ENCODE results near the gene PAX9.

DNA sequence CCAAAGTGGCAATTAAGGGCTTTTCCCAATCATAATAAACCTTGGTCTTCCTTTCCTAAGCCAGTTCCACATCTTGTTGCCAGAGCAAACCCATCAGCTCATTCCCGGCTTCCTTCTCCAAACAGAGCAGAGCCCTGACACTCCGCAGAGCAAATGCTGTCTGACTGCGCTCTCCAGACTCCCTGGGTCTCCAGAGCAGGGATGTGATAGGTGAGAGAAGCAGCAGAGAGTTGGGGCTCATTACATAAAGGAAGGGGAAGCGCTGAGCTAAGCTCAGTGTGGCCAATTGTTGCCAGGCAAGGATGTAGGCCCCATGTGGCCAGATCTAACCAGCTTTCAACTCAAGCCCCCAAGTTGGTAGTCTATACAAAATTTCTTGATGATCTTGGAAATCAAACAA lies 36.2 kb upstream of the PAX9 start:
- no peak for TF ChIP-seq CTCF (IDR thresholded peaks at IDR 0.05)
- TF ChIP-seq EZH2 (IDR thresholded peaks at IDR 0.05; ENCODE audit: borderline replicate concordance, insufficient read depth, low read depth, low read length, poor library complexity, severe bottlenecking), result no peak
